ENCODE data around the gene ADAT3. TPM values are rescaled to one million over a fixed set of nuclear protein-coding genes. Genes with fewer than 3 reads are reported as not detected.

Gene ADAT3
- total and polyA plus RNA-seq, 2 donors (not counting 1 experiment from before 2014, with no cell fraction given): 0.42 to 1.7 TPM

DNA sequence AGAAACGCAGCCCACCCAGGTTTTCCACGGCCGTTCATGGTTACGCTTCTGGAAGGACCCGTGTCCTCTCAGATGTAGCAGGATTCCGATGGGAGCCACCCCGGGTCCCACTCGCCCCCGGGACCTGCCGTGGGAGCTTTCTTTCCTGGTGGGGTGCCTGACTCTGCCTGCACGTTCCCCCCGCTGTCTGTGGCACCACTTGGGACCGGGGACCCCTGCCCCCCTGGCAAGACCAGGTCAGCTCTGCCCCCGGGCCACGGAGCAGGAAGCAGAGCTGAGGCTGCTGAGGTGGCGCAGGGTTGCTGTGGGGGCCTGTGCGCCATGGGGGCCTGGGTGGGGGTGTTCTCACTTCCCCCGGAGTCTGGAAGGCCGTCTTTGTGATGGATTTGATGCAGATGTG lies 47.8 kb downstream of the ADAT3 start:
- no peaks in the 10 kb centered on the region for H3K4me1 ChIP-seq (ENCODE audit: control insufficient read depth, extremely low read depth, insufficient read depth, low read length)
- no peak for DNase-seq (ENCODE audit: low read depth in 2 of 2)
- H3K4me3 ChIP-seq (replicated peaks in 1 of 4; ENCODE audit: control extremely low read depth in 1 of 4, insufficient read depth in 1 of 4, low read depth in 3 of 4, low read length in 4 of 4): no peak overlapping the region
- no peak overlapping the region for H3K9ac ChIP-seq (ENCODE audit: insufficient read depth, low read length)
- peaks cover 2% of the 10 kb centered on the region for H4K20me1 ChIP-seq (ENCODE audit: control insufficient read depth, extremely low read depth, insufficient read depth, low read length)
- H3K36me3 ChIP-seq (ENCODE audit: control insufficient read depth, insufficient read depth, low read length): peaks cover 6% of the 10 kb centered on the region
- H3K9me3 ChIP-seq (ENCODE audit: control insufficient read depth, insufficient read depth, low read depth, low read length): no peaks in the 10 kb centered on the region
- TF ChIP-seq, protein P1, sequence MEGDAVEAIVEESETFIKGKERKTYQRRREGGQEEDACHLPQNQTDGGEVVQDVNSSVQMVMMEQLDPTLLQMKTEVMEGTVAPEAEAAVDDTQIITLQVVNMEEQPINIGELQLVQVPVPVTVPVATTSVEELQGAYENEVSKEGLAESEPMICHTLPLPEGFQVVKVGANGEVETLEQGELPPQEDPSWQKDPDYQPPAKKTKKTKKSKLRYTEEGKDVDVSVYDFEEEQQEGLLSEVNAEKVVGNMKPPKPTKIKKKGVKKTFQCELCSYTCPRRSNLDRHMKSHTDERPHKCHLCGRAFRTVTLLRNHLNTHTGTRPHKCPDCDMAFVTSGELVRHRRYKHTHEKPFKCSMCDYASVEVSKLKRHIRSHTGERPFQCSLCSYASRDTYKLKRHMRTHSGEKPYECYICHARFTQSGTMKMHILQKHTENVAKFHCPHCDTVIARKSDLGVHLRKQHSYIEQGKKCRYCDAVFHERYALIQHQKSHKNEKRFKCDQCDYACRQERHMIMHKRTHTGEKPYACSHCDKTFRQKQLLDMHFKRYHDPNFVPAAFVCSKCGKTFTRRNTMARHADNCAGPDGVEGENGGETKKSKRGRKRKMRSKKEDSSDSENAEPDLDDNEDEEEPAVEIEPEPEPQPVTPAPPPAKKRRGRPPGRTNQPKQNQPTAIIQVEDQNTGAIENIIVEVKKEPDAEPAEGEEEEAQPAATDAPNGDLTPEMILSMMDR (conservative IDR thresholded peaks at IDR 0.05 in 1 of 2, IDR thresholded peaks at IDR 0.05 in 1 of 2; ENCODE audit: low read depth in 1 of 2, low read length in 2 of 2): no peak
- no peak for TF ChIP-seq EZH2 (IDR thresholded peaks at IDR 0.05; ENCODE audit: low read length, missing control alignments)
- no peak overlapping the region for H3K4me2 ChIP-seq (ENCODE audit: extremely low read depth, insufficient read depth, low read length)
- H3K27ac ChIP-seq (ENCODE audit: insufficient read depth, low read length): no peak overlapping the region
- no peaks in the 10 kb centered on the region for H3K27me3 ChIP-seq (ENCODE audit: control insufficient read depth, insufficient read depth, low read length)
- H2AFZ ChIP-seq (ENCODE audit: low read length): no peak overlapping the region
- H3K79me2 ChIP-seq (ENCODE audit: control insufficient read depth, insufficient read depth, low read length): peaks cover 55% of the 10 kb centered on the region

- H3K79me2 ChIP-seq (ENCODE audit: control insufficient read depth, insufficient read depth, low read length): peaks cover 53% of the 10 kb centered on the region
- H3K4me2 ChIP-seq (ENCODE audit: extremely low read depth, insufficient read depth, low read length): no peak overlapping the region
- H3K36me3 ChIP-seq (ENCODE audit: control insufficient read depth, insufficient read depth, low read length): peaks cover 6% of the 10 kb centered on the region
- no peak for TF ChIP-seq EZH2 (IDR thresholded peaks at IDR 0.05; ENCODE audit: low read length, missing control alignments)
- TF ChIP-seq, protein P1 (conservative IDR thresholded peaks at IDR 0.05 in 1 of 2, IDR thresholded peaks at IDR 0.05 in 1 of 2; ENCODE audit: low read depth in 1 of 2, low read length in 2 of 2): no peak
- H3K27ac ChIP-seq (ENCODE audit: insufficient read depth, low read length): no peak overlapping the region
- no peak for DNase-seq (ENCODE audit: low read depth in 2 of 2)
- H3K9ac ChIP-seq (ENCODE audit: insufficient read depth, low read length): no peak overlapping the region
- H4K20me1 ChIP-seq (ENCODE audit: control insufficient read depth, extremely low read depth, insufficient read depth, low read length): peaks cover 2% of the 10 kb centered on the region
- no peaks in the 10 kb centered on the region for H3K9me3 ChIP-seq (ENCODE audit: control insufficient read depth, insufficient read depth, low read depth, low read length)
- H3K27me3 ChIP-seq (ENCODE audit: control insufficient read depth, insufficient read depth, low read length): no peaks in the 10 kb centered on the region
- no peak overlapping the region for H3K4me3 ChIP-seq (replicated peaks in 1 of 4; ENCODE audit: control extremely low read depth in 1 of 4, insufficient read depth in 1 of 4, low read depth in 3 of 4, low read length in 4 of 4)
- no peaks in the 10 kb centered on the region for H3K4me1 ChIP-seq (ENCODE audit: control insufficient read depth, extremely low read depth, insufficient read depth, low read length)
- no peak overlapping the region for H2AFZ ChIP-seq (ENCODE audit: low read length)
Observed at GRCh38 chr19:1953441-1954094, 48.4 kb downstream of the ADAT3 start.

DNA sequence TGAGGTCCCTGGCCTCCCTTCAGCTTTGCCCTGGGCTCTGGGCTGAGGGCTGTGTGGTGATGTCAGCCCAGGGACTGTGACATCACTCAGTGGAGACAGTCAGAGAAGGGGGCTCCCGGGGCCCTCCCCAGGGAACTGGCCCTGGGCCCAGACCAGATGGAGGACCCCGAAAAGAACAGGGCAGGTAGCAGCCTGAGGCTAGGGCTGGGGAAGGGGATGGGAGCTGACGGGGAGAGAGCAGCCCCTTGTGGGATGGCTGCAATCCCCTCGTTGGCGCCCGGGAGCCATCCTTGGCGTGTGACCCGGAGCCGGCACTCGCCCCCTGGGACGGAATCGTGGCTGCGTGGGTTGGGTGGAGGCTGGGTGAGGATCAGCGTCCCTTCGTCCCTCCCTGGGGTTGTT lies 49.3 kb downstream of the ADAT3 start:
- H3K4me1 ChIP-seq (ENCODE audit: control insufficient read depth, extremely low read depth, insufficient read depth, low read length): no peaks in the 10 kb centered on the region
- H3K9ac ChIP-seq (ENCODE audit: insufficient read depth, low read length): no peak overlapping the region
- DNase-seq (ENCODE audit: low read depth in 2 of 2): no peak
- no peak overlapping the region for H3K27ac ChIP-seq (ENCODE audit: insufficient read depth, low read length)
- H3K4me2 ChIP-seq (ENCODE audit: extremely low read depth, insufficient read depth, low read length): no peak overlapping the region
- no peak overlapping the region for H2AFZ ChIP-seq (ENCODE audit: low read length)
- no peaks in the 10 kb centered on the region for H3K27me3 ChIP-seq (ENCODE audit: control insufficient read depth, insufficient read depth, low read length)
- peaks cover 2% of the 10 kb centered on the region for H4K20me1 ChIP-seq (ENCODE audit: control insufficient read depth, extremely low read depth, insufficient read depth, low read length)
- H3K36me3 ChIP-seq (ENCODE audit: control insufficient read depth, insufficient read depth, low read length): peaks cover 4% of the 10 kb centered on the region
- peaks cover 47% of the 10 kb centered on the region for H3K79me2 ChIP-seq (ENCODE audit: control insufficient read depth, insufficient read depth, low read length)
- H3K9me3 ChIP-seq (ENCODE audit: control insufficient read depth, insufficient read depth, low read depth, low read length): no peaks in the 10 kb centered on the region
- H3K4me3 ChIP-seq (replicated peaks in 1 of 4; ENCODE audit: control extremely low read depth in 1 of 4, insufficient read depth in 1 of 4, low read depth in 3 of 4, low read length in 4 of 4): no peak overlapping the region
- TF ChIP-seq, protein P1 (conservative IDR thresholded peaks at IDR 0.05 in 1 of 2, IDR thresholded peaks at IDR 0.05 in 1 of 2; ENCODE audit: low read depth in 1 of 2, low read length in 2 of 2): no peak
- no peak for TF ChIP-seq EZH2 (IDR thresholded peaks at IDR 0.05; ENCODE audit: low read length, missing control alignments)
